A673 (cell line): ENCODE results near the gene SLC7A8. TPM values are rescaled to one million over a fixed set of nuclear protein-coding genes. Genes with fewer than 3 reads are reported as not detected.

Source experiments
- BruUV-seq: library from RNA; stranded (reverse); fragments of 400-500 nt; replicated peaks from 2 replicates; lab custom pipeline; 2021; lab: Mats Ljungman, UMichigan
- CTCF ChIA-PET: fragments of 300-600 bp; sonication (Branson Sonifier 250); formaldehyde crosslinking; loops from one replicate; lab custom pipeline; 2022; ENCODE audit warnings: antibody characterized with exemption; lab: Charles Lee
- POLR2A ChIA-PET: fragments of 300-600 bp; sonication (Branson Sonifier 250); formaldehyde crosslinking; loops from one replicate; lab custom pipeline; 2022; ENCODE audit warnings: antibody characterized with exemption; ENCODE audit not compliant: low non-redundant PET; lab: Charles Lee
- DNase-seq: peaks from one replicate; pipeline ENCODE4 v3.0.0-alpha.2; 2015; ENCODE audit warnings: low spot score
- H3K27ac ChIP-seq: fragments of 200-600 bp; sonication (generic); 2 replicates; pipeline ENCODE4 v1.5.1; 2016; ENCODE audit warnings: mixed run types, low read depth, mild to moderate bottlenecking, mixed read lengths, antibody characterized with exemption, low read length; ENCODE audit not compliant: poor library complexity, severe bottlenecking
- H3K27me3 ChIP-seq: fragments of 200-600 bp; sonication (generic); replicated peaks from 2 replicates; pipeline ENCODE4 v1.6.1; 2017; ENCODE audit warnings: mixed run types, low read depth, mild to moderate bottlenecking, mixed read lengths, antibody characterized with exemption, low read length; ENCODE audit not compliant: insufficient read depth, poor library complexity
- H3K36me3 ChIP-seq: fragments of 200-600 bp; sonication (generic); 2 replicates; pipeline ENCODE4 v1.6.1; 2016; ENCODE audit warnings: mixed run types, mild to moderate bottlenecking, mixed read lengths, antibody characterized with exemption, low read length; ENCODE audit not compliant: insufficient read depth, poor library complexity, severe bottlenecking
- H3K4me1 ChIP-seq: fragments of 200-600 bp; sonication (generic); 2 replicates; pipeline ENCODE4 v1.6.1; 2017; ENCODE audit warnings: mixed run types, mild to moderate bottlenecking, mixed read lengths, antibody characterized with exemption, low read length; ENCODE audit not compliant: insufficient read depth, poor library complexity, severe bottlenecking
- H3K4me3 ChIP-seq: fragments of 200-600 bp; sonication (generic); 2 replicates; pipeline ENCODE4 v1.5.1; 2016; ENCODE audit warnings: low read depth, mixed run types, mild to moderate bottlenecking, mixed read lengths, low read length; ENCODE audit not compliant: poor library complexity, severe bottlenecking
- H3K9me3 ChIP-seq: fragments of 200-600 bp; sonication (generic); 2 replicates; pipeline ENCODE4 v1.6.1; 2016; ENCODE audit warnings: mixed run types, low read depth, mild to moderate bottlenecking, mixed read lengths, antibody characterized with exemption, low read length; ENCODE audit not compliant: poor library complexity, severe bottlenecking
- EZH2 ChIP-seq: fragments of 200-600 bp; sonication (generic); IDR thresholded peaks from 2 replicates; pipeline ENCODE4 v1.6.1; 2017; ENCODE audit warnings: borderline replicate concordance, low read depth, mild to moderate bottlenecking, mixed read lengths, antibody characterized with exemption, low read length; ENCODE audit not compliant: poor library complexity, severe bottlenecking
- intact Hi-C: fragments of 100-400 bp; cut with micrococcal nuclease; formaldehyde crosslinking; loops from one replicate; pipeline ENCODE4 v1.10.0; 2022; ENCODE audit not compliant: unreplicated experiment
- total RNA-seq: library from RNA; stranded (reverse); gene quantifications from 2 replicates; pipeline ENCODE4 v1.2.3, GENCODE V29; 2021
- TF ChIP-seq, protein P1 (sequence below): fragments of 300-800, 200-600 bp; sonication (generic); conservative IDR thresholded peaks from 2 replicates; pipeline ENCODE4 v1.5.1; 2017; ENCODE audit warnings: low read depth, mild to moderate bottlenecking, antibody characterized with exemption, low read length, moderate library complexity, mixed read lengths

The SLC7A8 gene
- total RNA-seq, 1 experiment from 2014 or later = 18.3 TPM

DNA sequence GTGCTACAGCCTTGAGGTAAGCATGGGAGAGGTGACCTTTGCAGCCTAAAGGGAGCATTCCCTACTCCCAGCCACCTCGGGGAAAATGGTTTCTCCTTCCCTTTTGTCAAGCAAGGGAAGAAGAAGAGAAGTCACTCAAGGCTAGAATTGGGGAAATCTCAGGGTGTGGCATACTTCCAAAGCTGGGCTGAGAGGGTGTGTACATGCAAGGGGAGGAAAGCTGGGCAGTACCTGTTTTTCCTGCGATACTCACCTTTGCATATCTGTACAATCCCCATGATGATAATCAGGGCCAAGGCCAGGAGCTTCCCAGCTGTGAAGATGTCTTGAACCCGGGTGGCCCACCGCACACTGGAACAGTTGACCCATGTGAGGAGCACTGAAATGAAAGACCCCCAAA lies 40.6 kb downstream of the SLC7A8 start:
- no peak for TF ChIP-seq EZH2
- TF ChIP-seq, protein P1, sequence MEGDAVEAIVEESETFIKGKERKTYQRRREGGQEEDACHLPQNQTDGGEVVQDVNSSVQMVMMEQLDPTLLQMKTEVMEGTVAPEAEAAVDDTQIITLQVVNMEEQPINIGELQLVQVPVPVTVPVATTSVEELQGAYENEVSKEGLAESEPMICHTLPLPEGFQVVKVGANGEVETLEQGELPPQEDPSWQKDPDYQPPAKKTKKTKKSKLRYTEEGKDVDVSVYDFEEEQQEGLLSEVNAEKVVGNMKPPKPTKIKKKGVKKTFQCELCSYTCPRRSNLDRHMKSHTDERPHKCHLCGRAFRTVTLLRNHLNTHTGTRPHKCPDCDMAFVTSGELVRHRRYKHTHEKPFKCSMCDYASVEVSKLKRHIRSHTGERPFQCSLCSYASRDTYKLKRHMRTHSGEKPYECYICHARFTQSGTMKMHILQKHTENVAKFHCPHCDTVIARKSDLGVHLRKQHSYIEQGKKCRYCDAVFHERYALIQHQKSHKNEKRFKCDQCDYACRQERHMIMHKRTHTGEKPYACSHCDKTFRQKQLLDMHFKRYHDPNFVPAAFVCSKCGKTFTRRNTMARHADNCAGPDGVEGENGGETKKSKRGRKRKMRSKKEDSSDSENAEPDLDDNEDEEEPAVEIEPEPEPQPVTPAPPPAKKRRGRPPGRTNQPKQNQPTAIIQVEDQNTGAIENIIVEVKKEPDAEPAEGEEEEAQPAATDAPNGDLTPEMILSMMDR = no peak
- no peaks in the 10 kb centered on the region for H3K27me3 ChIP-seq
- ChIA-PET POLR2A (no interaction called here), CTCF (interaction anchor here (1.0 to 1.8 kb wide), 2 partner anchors 13 to 22 kb away, joined by 3 to 10 read pairs; no protein-coding TSS in a partner anchor)
- H3K4me1 ChIP-seq = peaks cover 41% of the 10 kb centered on the region
- H3K9me3 ChIP-seq = no peaks in the 10 kb centered on the region
- peak overlapping the region; percentile 79 for H3K27ac ChIP-seq
- no TSS peak for BruUV-seq
- no peaks in the 10 kb centered on the region for H3K36me3 ChIP-seq
- intact Hi-C loops = no loop called here
- H3K4me3 ChIP-seq = no peak overlapping the region
- DNase-seq = no peak

DNA sequence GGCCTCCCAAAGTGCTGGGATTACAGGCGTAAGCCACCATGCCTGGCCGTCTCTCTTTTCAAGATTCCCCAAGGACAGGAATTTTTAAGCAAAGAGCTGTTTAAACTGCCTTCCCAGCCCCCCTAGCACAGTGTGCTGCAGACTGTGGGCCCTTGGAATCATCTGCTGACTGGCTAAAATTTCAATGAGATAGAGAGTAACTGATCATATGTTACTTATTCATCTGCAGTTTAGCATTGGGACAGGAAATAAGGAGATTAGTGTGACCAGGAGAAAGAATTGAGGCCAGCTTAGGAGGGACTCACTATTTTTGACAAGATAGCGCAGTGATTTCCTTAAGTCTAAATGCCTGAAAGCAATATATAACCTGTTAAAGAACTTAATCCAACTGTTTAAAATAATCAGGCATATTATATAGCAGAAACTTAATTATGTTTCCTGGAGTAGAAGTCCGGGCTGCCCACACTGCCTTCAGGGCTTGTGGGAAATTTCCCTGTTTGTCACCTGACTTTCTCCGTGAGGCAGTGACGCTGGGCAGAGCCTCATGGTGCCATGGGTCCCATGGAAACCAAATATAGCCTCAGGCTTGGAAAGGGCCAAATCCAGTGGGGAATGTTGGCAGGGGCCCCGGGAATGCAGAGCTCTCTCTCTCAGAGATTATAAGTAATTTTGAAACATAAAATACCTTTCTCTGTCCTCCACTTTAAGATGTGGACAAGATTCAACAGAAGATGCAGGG lies 41.6 kb downstream of the SLC7A8 start:
- DNase-seq = peak; percentile 87
- H3K36me3 ChIP-seq = no peaks in the 10 kb centered on the region
- intact Hi-C loops = no loop called here
- H3K27ac ChIP-seq = peak overlapping the region; percentile 79
- ChIA-PET CTCF (interaction anchor here (1.0 to 1.8 kb wide), 2 partner anchors 14 to 21 kb away, joined by 3 to 10 read pairs; no protein-coding TSS in a partner anchor), POLR2A (interaction anchor here (0.5 to 1.0 kb wide), 2 partner anchors 13 to 43 kb away, joined by 4 to 7 read pairs; no protein-coding TSS in a partner anchor)
- peaks cover 40% of the 10 kb centered on the region for H3K4me1 ChIP-seq
- no peaks in the 10 kb centered on the region for H3K9me3 ChIP-seq
- no peaks in the 10 kb centered on the region for H3K27me3 ChIP-seq
- TF ChIP-seq, protein P1 = no peak
- no peak for TF ChIP-seq EZH2
- no peak overlapping the region for H3K4me3 ChIP-seq
- BruUV-seq = no TSS peak

DNA sequence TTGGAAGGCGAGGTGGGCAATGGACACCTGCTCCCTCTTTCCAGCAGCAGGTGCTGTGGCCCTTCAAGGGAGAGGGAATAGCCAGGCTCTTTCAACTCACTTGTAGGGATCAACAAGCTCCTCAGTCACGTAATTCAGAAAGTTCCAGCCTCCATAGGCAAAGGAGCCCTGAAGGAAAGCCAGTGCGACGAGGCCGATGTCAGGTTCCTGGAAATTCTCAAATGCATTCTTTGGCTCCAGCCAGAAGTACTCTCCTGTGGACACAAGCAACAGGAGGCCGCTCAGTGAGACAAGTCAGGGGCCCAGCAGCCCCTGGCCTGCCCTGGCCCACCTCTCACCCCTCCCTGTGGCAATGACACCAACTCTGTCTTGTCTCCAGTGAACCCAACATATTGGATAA lies 43.1 kb downstream of the SLC7A8 start:
- CTCF ChIA-PET = no interaction called here
- no peaks in the 10 kb centered on the region for H3K36me3 ChIP-seq

More for the DNA sequence above, 43.1 kb downstream of the SLC7A8 start:
- POLR2A ChIA-PET = no interaction called here
- intact Hi-C loops = no loop called here
- Histone ChIP-seq H3K9me3 (no peaks in the 10 kb centered on the region), H3K27me3 (no peaks in the 10 kb centered on the region), H3K4me3 (no peak overlapping the region), H3K27ac (peak overlapping the region; percentile 79), H3K4me1 (peaks cover 40% of the 10 kb centered on the region)
- DNase-seq = no peak
- no TSS peak for BruUV-seq
- no peak for TF ChIP-seq EZH2
- TF ChIP-seq, protein P1 = no peak
